Activated T-helper 1 cell treated with anti-CD3 and anti-CD28 coated beads, Interleukin-12 subunit alpha, Interleukin-12 subunit beta, Interleukin-2, Interleukin-4 antibody, amounts not matched to agents 30 ng/mL and 10 ng/mL and 1 ng/mL, durations not matched to agents 14 hours and 24 hours and 36 hours (primary cell): ENCODE results near the gene CENPV. TPM values are rescaled to one million over a fixed set of nuclear protein-coding genes. Genes with fewer than 3 reads are reported as not detected.
A peak's percentile ranks its signal among the peaks of the same experiment; 100 is the strongest.

Experiments
- DNase-seq: peaks from one replicate; pipeline ENCODE4 v3.0.0; 2021; ENCODE audit warnings: low spot score
- H3K27ac Mint-ChIP-seq: one replicate; pipeline ENCODE4 v1.8.0; 2021; ENCODE audit warnings: mild to moderate bottlenecking, mixed read lengths
- H3K27me3 Mint-ChIP-seq: one replicate; pipeline ENCODE4 v1.8.0; 2022; ENCODE audit warnings: mild to moderate bottlenecking, moderate library complexity, mixed read lengths; ENCODE audit not compliant: insufficient read depth
- H3K36me3 Mint-ChIP-seq: one replicate; pipeline ENCODE4 v1.8.0; 2021; ENCODE audit warnings: low read depth, mixed read lengths
- H3K4me1 Mint-ChIP-seq: one replicate; pipeline ENCODE4 v1.8.0; 2021; ENCODE audit warnings: low read depth, mixed read lengths
- H3K4me3 Mint-ChIP-seq: one replicate; pipeline ENCODE4 v1.8.0; 2021; ENCODE audit warnings: mild to moderate bottlenecking, moderate library complexity, mixed read lengths
- H3K9me3 Mint-ChIP-seq: one replicate; pipeline ENCODE4 v1.8.0; 2021; ENCODE audit warnings: mixed read lengths
- intact Hi-C: fragments of 100-400 bp; cut with micrococcal nuclease; formaldehyde crosslinking; loops from one replicate; pipeline ENCODE4 v1.15.1; 2024
- total RNA-seq: library from RNA; stranded (reverse); gene quantifications from 2 replicates; pipeline ENCODE4 v1.2.3, GENCODE V29; 2022

Gene CENPV
- total RNA-seq, 1 donor from 2014 or later: 54.7 TPM

DNA sequence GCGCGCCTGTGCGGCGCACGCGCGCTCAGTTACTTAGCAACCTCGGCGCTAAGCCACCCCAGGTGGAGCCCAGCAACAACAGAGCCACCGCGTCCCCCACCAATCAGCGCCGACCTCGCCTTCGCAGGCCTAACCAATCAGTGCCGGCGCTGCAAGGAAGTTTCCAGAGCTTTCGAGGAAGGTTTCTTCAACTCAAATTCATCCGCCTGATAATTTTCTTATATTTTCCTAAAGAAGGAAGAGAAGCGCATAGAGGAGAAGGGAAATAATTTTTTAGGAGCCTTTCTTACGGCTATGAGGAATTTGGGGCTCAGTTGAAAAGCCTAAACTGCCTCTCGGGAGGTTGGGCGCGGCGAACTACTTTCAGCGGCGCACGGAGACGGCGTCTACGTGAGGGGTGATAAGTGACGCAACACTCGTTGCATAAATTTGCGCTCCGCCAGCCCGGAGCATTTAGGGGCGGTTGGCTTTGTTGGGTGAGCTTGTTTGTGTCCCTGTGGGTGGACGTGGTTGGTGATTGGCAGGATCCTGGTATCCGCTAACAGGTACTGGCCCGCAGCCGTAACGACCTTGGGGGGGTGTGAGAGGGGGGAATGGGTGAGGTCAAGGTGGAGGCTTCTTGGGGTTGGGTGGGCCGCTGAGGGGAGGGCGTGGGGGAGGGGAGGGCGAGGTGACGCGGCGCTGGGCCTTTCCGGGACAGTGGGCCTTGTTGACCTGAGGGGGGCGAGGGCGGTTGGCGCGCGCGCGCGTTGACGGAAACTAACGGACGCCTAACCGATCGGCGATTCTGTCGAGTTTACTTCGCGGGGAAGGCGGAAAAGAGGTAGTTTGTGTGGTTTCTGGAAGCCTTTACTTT, 27.6 kb upstream of the CENPV start, which contains the start of gene UBB:
UBB (plus strand) TSS at position 452 of the 856 bp plus-strand sequence. CDS start 817 bp downstream, outside the sequence.
- intact Hi-C loops: loop anchor here (1.0 to 2.0 kb wide), 10 partner anchors 18 to 208 kb away; partner anchors contain the start of genes CENPV, PIGL and ZNF287
- Mint-ChIP-seq H3K4me3 (peak within 1 kb of the TSS; percentile 90), H3K27ac (peak within 1 kb of the TSS; percentile 92), H3K36me3 (peaks cover 32% of the 10 kb centered on the region), H3K9me3 (no peaks in the 10 kb centered on the region), H3K4me1 (peaks cover 29% of the 10 kb centered on the region), H3K27me3 (peaks cover 1% of the 10 kb centered on the region)
- DNase-seq: peak; percentile 94

- intact Hi-C loops: loop anchor here (1.0 to 2.0 kb wide), 4 partner anchors 16 to 210 kb away; partner anchors contain the start of gene PIGL
- H3K4me1 Mint-ChIP-seq: peaks cover 29% of the 10 kb centered on the region
- H3K36me3 Mint-ChIP-seq: peaks cover 32% of the 10 kb centered on the region
- H3K4me3 Mint-ChIP-seq: no peak overlapping the region
- H3K27ac Mint-ChIP-seq: no peak overlapping the region
- H3K27me3 Mint-ChIP-seq: peaks cover 5% of the 10 kb centered on the region
- no peaks in the 10 kb centered on the region for H3K9me3 Mint-ChIP-seq
- no peak for DNase-seq
Measured at GRCh38 chr17:16379654-16380053, 26.4 kb upstream of the CENPV start.

- H3K27me3 Mint-ChIP-seq: peaks cover 7% of the 10 kb centered on the region
- DNase-seq: no peak
- H3K36me3 Mint-ChIP-seq: peaks cover 24% of the 10 kb centered on the region
- peaks cover 20% of the 10 kb centered on the region for H3K4me1 Mint-ChIP-seq
- no peaks in the 10 kb centered on the region for H3K9me3 Mint-ChIP-seq
- intact Hi-C loops: no loop called here
- H3K27ac Mint-ChIP-seq: no peak overlapping the region
- H3K4me3 Mint-ChIP-seq: no peak overlapping the region
Measured at GRCh38 chr17:16378636-16379282, 25.5 kb upstream of the CENPV start.

DNA sequence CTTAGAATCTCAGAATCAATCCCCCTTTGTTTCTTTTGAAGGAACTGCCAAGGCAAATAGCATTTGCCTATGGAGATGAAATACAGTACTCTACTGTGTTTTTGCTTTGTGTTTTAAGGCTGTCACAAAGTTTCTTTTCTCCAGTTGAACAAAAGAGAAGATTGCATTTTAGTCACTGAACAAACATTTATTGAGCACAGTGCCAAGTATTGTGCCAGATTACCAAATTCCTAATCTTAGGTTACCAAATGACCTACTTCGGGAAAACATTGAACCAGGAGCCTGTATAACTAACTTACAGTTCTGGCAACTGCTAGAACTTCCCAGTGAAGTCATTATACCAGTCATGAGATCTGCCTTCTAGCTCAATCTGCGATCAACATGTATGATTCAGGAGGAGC, 24.7 kb upstream of the CENPV start:
- Mint-ChIP-seq H3K36me3 (peaks cover 16% of the 10 kb centered on the region), H3K4me1 (peaks cover 12% of the 10 kb centered on the region), H3K4me3 (no peak overlapping the region), H3K27me3 (peaks cover 7% of the 10 kb centered on the region), H3K27ac (no peak overlapping the region), H3K9me3 (no peaks in the 10 kb centered on the region)
- intact Hi-C loops: no loop called here
- DNase-seq: no peak

- Mint-ChIP-seq H3K27ac (no peak overlapping the region), H3K36me3 (no peaks in the 10 kb centered on the region), H3K9me3 (no peaks in the 10 kb centered on the region), H3K27me3 (peaks cover 7% of the 10 kb centered on the region), H3K4me3 (no peak overlapping the region), H3K4me1 (no peaks in the 10 kb centered on the region)
- DNase-seq: no peak
- intact Hi-C loops: no loop called here
Measured at GRCh38 chr17:16374146-16374938, 21.1 kb upstream of the CENPV start.

DNA sequence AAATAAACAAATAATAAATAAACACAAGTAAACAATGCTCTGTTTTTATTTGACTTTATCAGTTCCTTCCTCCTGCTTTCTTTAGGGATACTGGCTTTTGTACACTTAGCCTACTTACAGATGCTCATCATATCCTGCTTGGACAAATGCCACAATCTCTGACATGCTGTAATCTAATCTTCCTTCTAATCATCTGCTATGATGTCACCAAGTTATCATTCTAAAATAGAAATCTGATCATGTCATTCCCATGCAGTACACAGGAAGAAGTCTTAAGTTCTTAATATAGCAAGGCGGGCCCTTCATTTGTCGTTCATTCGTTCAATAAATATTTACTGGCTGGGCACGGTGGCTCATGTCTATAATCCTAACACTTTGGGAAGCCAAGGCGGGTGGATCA, 18.5 kb upstream of the CENPV start:
- Mint-ChIP-seq H3K4me3 (no peak overlapping the region), H3K27ac (no peak overlapping the region), H3K9me3 (no peaks in the 10 kb centered on the region), H3K4me1 (no peaks in the 10 kb centered on the region), H3K27me3 (peaks cover 7% of the 10 kb centered on the region), H3K36me3 (no peaks in the 10 kb centered on the region)
- intact Hi-C loops: no loop called here
- no peak for DNase-seq

GRCh38 chr17:16364625-16365024, 11.4 kb upstream of the CENPV start:
- Mint-ChIP-seq H3K27ac (no peak overlapping the region), H3K4me3 (no peak overlapping the region), H3K36me3 (no peaks in the 10 kb centered on the region), H3K27me3 (peaks cover 3% of the 10 kb centered on the region), H3K9me3 (no peaks in the 10 kb centered on the region), H3K4me1 (no peaks in the 10 kb centered on the region)
- intact Hi-C loops: loop anchor here (1.0 to 5.0 kb wide), 2 partner anchors 51 to 223 kb away; partner anchors contain the start of gene TRPV2
- no peak for DNase-seq

- Mint-ChIP-seq H3K9me3 (no peaks in the 10 kb centered on the region), H3K4me3 (no peak overlapping the region), H3K36me3 (no peaks in the 10 kb centered on the region), H3K4me1 (no peaks in the 10 kb centered on the region), H3K27ac (no peak overlapping the region), H3K27me3 (peaks cover 3% of the 10 kb centered on the region)
- DNase-seq: peak; percentile 59
- intact Hi-C loops: loop anchor here (1.0 to 5.0 kb wide), 5 partner anchors 16 to 223 kb away; partner anchors contain the start of gene TRPV2
Measured at GRCh38 chr17:16363749-16364536, 10.7 kb upstream of the CENPV start.

DNA sequence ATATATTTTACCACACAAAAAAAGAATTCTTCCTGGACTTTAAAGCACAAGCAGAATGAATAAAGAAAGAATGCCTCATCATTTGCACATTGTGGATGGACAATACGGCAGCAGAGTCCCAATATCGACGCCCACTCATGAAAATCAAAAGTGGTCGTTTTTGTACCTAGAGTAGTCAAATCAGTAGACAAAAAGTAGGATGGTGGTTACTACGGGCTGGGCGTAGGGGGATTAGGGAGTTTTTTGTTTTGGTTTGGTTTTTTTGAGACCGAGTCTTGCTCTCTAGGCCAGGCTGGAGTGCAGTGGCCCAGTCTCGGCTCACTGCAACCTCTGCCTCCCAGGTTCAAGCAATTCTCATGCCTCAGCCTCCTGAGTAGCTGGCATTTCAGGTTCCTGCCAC, 8.6 kb upstream of the CENPV start:
- no peak for DNase-seq
- H3K4me3 Mint-ChIP-seq: no peak overlapping the region
- no peaks in the 10 kb centered on the region for H3K4me1 Mint-ChIP-seq
- H3K27ac Mint-ChIP-seq: no peak overlapping the region
- intact Hi-C loops: loop anchor here (5.0 kb wide), 1 partner anchor 225 kb away; no protein-coding TSS in a partner anchor
- no peaks in the 10 kb centered on the region for H3K9me3 Mint-ChIP-seq
- H3K27me3 Mint-ChIP-seq: peaks cover 8% of the 10 kb centered on the region
- H3K36me3 Mint-ChIP-seq: no peaks in the 10 kb centered on the region

- Mint-ChIP-seq H3K4me3 (no peak overlapping the region), H3K27ac (no peak overlapping the region), H3K4me1 (no peaks in the 10 kb centered on the region), H3K27me3 (peaks cover 17% of the 10 kb centered on the region), H3K36me3 (no peaks in the 10 kb centered on the region), H3K9me3 (no peaks in the 10 kb centered on the region)
- intact Hi-C loops: no loop called here
- no peak for DNase-seq
Measured at GRCh38 chr17:16358394-16358793, 5.1 kb upstream of the CENPV start.

GRCh38 chr17:16354585-16354984, 1.3 kb upstream of the CENPV start:
- H3K27me3 Mint-ChIP-seq: peaks cover 22% of the 10 kb centered on the region
- no peak overlapping the region for H3K27ac Mint-ChIP-seq
- H3K4me3 Mint-ChIP-seq: peak overlapping the region; percentile 80
- no peak for DNase-seq
- H3K9me3 Mint-ChIP-seq: no peaks in the 10 kb centered on the region
- peaks cover 7% of the 10 kb centered on the region for H3K36me3 Mint-ChIP-seq
- intact Hi-C loops: loop anchor here (5.0 kb wide), 1 partner anchor 137 kb away; the partner anchor contains the start of genes NCOR1 and PIGL
- peaks cover 16% of the 10 kb centered on the region for H3K4me1 Mint-ChIP-seq
